NCI-H2029 (cell line): ENCODE results near the gene RIMOC1.
A peak's percentile ranks its signal among the peaks of the same experiment; 100 is the strongest.
"Not testable (repeated sequence)": the region's sequence is repeated elsewhere in the genome, so short reads cannot be mapped to it uniquely, and the experiment has no call there.

Experiments used
- DNase-seq: peaks from one replicate; lab custom pipeline; 2025; lab: John Stamatoyannopoulos, UW

The RIMOC1 gene

DNA sequence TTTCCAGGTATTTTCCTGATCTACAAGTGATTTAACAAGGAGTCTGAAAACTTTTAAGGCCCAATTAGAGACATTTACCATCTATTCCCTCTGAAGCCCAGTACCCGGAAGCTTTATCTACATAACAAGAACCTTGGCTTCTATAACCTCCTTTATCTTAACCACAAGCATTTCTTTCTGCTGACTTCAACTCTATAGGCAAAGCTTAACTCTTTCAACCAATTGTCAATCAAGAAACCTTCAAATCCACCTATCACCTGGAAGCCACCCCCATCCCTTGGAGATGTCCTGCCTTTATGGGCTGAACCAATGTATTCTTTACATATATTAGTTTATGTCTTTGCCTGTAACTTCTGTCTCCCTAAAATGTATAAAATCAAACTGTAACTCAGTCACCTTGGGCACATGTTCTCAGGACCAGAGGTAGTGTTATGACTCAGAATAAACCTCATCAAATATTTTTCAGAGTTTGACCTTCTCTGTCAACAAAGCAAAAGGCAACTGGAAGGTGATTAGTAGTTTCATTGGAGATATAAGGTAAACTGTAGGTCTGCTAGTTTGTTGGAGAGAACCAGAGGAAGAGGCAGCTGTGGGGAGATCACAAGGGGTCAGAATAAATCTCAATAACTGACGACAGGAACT, 13.0 kb upstream of the RIMOC1 start:
- no peak for DNase-seq

DNA sequence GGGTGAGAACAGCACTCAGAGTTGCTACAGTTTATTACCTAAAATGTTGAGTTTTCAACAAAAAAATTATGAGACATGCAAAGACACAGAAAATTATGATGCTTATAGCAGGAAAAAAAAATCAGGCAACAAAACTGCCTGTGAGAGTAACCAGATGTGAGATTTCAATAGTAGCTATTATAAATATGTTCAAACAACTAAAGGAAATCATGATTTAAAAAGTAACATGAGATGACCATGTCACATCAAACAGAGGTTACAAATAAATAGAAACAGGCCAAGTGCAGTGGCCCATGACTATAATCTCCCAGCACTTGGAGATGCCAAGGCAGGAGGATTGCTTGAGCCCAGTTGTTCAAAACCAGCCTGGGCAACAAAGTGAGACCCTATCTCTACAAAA, 12.1 kb upstream of the RIMOC1 start:
- DNase-seq = no peak

DNA sequence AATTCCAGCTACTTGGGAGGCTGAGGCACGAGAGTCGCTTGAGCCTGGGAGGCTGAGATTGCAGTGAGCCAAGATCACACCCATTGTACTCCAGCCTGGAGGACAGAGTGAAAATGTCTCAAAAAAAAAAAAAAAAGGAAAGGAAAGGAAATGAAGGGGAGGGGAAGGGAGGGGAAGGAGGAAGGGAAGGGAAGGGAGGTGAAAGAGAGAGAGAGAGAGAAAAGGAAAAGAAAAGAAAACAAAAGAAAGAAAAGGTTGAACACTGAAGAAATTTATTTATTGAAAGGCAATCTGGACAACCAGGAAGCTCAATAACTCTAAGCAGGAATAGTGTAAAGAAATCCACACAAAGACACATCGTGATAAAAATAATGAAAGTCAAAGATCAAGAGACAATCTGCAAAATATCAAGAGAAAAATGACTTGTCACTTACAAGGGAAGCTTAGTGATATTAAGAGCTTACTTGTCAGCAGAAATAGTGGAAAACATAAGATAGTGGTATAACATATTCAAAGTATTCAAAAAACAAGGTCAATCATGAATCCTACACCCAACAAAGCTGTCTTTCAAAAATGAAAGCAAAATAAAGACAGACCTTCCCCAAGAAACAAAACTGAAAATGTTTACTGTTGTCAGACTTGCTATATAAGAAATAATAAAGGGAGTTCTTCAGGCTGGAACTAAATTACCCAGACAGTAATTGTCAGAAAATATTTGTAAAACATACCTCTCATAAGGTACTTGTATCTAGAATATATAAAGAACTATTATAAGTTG, 10.9 kb upstream of the RIMOC1 start:
- no peak for DNase-seq

DNA sequence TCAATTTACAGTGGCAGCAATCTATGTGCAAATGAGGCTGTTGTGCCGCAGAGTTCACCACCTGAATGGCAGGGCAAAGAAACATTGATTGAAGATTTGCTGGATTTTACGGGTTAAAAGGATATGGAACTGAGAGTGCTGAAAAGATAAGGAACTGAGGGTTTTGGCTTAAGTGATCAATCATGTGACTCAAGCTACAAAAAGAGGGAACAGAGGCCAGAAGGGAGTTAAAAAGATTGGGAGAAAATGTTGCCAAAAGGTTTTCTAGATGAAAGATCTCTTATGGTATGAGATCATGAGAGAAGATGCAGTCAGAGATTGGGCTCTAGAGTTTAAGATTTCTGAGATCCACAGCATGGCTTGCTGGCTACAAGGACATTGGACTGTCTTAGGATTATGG, 7.9 kb upstream of the RIMOC1 start:
- DNase-seq = no peak

DNA sequence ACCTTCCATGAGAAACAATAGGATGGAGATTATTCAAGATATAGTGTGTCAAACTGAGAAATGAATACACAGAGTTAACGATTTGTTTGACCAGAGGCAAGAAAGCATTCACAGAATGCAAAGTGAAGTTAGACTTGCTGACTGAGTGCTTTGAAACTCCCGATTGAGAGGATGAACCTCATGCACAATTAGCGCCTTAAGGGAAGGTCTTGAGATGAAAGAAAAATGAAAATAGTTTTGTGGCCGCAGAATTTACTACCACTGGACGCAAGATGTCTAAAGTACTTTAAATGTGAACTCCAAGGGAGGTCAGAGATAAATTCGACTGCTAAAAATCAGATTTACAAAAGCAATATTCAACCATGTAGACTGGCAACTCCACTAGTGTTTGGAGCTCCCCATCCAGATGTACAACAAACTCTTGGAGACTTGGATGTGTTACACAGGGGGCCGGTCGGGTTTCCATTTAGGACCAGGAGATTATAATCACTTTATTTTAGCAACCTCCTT, 707 bp upstream of the RIMOC1 start:
- DNase-seq = no peak

DNA sequence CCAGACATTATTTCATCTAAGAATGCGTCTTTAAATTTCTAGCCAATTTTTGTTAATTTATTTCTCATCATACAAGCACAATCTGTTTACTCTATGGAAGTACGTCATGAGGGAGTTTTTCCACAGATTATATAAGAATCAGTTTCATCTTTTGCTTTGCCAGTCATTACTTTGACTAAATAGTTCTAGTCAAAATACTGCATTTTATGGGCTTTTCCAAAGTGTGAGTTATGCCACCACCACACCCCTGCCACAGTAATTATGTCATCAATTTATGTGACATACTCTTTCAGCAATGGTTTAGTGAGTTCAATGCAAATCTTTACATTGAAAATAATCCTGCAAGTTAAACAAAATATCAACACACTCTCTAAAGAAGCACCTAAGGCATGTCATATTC, 2.0 kb downstream of the RIMOC1 start:
- DNase-seq = no peak

DNA sequence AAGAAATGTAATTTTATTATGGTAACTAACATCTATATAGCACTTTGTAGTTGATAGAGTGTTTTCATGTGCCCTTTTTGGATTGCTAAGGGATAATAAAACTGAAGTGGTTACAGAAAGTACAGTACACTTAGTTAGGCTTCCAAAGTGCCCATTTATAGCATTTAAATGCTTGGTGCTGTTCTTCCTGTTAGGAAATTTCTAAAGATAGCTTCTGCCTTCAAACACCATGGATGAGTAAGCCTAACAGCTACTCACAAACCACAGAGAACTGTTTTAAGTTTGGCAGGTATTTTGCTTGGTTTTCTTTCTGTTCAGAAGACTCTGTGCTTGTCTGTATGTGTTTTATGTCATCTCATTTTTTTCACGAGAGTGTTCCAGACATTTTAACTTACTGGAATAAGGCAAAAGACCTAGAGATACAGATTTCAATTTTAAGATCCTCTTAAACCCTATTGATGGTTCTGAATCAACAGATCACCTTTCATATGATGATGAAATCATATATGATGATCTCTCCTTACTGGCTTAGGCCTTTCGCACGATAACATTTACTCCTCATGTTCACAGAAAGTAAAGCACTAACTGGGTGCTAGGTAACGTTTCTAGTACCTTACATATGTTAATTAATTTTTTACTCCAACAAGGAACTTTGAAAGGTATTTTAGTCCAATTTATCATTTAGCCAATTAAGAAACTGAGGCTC, 4.4 kb downstream of the RIMOC1 start:
- no peak for DNase-seq

DNA sequence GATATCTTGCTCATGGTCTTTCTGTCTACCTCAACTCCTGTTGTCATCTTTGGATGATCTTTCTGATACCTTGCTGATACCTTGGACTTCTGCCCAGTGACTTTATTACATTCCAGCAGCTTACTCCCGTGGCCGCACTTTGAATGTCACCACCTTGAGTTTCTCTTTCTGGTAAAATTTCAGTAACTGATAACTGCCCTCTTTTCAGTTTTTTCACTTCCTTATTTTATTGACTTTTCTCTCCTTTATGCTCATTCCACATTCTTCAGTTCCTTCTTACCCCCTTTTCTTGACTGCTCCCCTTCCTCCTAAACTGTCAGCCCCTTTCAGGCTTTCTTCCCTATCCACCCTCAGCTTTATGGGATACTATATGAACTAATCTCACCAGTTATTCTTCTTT, 14.0 kb downstream of the RIMOC1 start:
- DNase-seq = no peak

DNA sequence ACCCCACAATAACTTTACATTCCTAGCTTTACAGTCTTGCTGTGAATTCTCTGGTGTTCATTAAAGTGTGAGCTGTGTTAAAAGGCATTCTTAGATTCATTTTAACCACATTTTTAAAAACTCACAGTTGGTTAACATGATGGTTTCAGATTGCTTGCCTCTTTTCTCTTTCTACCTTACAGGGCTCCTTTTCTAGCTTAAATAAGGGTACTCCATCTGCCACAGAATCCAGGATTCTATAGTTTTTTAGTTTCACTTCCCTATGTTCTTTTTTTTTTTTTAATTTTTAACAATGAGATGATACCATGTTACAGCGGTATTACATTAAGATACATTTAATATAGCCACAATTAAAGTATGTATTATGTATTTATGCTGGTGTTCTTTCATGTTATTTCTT, 17.0 kb downstream of the RIMOC1 start:
- DNase-seq = no peak

DNA sequence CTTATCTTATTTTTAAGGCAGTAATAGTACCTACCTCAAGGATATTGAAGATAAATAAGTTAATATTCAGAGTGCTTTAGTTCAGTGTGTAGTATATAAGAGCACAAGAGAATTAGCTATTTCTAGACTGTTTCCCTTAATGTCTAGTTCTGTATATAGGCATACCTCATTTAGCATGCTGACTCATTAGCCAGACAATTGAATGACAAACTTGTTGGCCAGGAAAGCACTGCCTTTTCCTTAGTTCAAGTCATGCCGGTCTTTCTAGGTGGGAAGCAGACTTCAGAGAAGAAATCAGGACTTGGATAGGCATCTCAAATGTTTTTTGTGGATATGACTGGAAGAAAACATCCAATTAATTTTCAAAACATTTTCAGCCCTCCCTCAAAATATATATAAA, 17.7 kb downstream of the RIMOC1 start:
- no peak for DNase-seq

DNA sequence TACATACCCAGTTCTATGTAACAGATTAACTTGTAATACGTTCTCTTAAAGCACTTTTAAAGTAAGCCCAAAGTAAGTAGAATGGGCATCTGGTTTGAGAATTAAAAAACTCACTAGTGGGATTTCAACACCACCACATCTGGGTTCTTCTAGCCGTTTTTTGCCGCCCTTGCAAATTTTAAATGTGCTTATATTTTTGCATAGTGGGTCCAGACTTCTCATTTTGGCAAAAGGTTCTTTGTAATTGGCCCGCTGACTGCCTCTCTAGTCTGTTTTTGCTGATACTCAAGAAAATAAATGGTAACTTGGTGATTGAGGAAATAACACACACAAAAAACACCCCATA, 20.4 kb downstream of the RIMOC1 start:
- DNase-seq = no peak

DNA sequence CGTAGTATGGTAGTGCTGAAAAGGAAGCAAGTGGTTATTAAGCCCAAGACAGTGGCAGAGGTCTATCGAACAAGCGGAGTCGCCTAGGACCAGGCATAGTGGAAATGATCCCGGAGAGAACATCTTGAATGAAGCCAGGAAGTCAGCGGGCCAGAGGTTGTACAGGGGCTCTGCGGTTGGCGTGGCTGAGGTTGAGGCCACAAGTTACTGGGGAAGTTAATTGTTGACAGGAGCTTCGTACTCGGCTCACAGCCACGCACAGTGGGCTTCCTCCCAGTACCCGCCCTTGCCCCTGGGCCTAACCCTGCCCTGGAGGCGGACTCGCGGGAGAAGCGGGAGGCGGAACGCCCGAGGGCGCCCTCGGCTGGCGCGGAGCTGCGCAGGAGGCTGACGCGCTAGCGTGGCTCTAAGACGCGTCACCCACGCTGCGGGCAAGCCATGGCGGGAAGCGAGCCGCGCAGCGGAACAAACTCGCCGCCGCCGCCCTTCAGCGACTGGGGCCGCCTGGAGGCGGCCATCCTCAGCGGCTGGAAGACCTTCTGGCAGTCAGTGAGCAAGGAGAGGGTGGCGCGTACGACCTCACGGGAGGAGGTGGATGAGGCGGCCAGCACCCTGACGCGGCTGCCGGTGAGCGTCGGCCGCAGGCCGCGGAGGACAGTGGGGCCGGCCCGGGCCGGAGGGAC, 20.9 kb downstream of the RIMOC1 start, which contains the start of gene FBXO4:
TSS of gene FBXO4 (plus strand) at position 410 of the 683 bp plus-strand sequence. CDS start at position 439, 29 bp downstream.
- peak; percentile 75 for DNase-seq

DNA sequence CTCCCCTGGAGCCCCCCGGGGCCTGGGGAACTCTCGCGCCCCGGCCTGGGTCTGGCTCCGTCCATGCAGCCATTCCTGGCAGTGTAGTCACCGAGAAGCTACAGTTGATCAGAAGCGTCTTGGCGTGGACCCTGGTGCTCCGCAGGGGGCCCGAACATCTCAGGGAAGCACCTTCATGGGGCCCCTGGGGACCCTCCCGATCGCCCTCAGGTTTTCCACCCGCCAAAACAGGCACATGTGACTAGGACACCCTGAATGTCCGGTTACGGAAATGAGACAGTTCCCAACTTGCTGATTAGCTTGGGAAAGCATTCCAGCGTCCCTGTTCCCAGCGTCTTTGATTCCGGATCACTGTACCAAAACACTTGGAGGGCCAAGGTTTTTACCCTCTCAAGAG, 21.4 kb downstream of the RIMOC1 start:
- DNase-seq = no peak

DNA sequence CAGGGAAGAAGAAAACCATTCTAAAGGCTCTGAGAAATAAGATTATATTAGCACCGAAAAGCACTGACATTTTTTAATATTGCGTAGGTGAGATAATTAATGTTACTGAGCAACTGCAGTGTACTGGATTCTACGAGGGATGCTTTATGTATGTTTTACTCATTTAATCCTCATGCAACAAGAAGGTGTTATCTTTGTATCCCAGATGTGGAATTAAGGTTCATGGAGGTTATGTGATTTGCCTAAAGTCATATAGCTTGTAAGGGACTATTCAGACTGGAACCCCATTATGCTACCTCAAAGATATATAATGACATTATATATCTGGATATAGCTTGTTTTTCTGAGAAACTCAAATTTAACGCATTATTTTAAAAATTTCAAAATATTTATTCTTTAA, 23.5 kb downstream of the RIMOC1 start:
- no peak for DNase-seq

DNA sequence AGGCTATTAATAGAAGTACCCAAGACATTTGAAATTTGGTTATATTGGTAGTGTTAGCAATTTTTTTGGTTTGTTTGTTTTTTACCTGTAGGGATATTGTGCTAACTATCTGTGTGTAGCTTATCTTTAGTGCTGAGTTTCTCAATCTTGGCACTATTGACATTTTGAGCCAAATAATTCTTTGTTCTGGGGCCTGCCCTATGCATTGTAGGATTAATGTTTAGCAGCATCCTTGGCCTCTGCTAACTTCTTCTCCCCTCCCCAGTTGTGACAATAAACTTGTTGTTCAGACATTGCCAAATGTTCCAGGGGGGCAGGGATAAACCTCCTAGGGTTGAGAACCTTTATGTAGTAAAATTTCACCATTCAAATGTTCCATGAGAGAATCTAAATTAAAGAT, 24.9 kb downstream of the RIMOC1 start:
- no peak for DNase-seq

DNA sequence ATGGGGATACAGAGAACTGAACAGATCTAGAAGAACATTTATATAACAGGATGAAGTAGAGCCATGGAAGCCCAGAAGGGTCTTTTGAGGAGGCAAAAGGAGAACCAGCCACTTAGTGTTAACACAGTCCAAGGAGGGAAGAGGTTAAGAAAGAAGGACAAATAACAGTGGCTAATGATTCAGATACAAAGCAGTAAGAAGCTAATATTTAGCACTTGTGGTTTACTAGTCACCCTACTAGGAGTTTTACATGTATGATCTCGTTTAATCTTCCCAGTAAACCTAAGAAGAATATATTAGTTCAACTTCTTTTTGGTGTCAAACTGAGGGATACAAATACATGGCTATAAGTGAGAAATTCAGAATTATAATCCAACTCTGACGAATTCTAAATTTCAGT, 28.6 kb downstream of the RIMOC1 start:
- no peak for DNase-seq

DNA sequence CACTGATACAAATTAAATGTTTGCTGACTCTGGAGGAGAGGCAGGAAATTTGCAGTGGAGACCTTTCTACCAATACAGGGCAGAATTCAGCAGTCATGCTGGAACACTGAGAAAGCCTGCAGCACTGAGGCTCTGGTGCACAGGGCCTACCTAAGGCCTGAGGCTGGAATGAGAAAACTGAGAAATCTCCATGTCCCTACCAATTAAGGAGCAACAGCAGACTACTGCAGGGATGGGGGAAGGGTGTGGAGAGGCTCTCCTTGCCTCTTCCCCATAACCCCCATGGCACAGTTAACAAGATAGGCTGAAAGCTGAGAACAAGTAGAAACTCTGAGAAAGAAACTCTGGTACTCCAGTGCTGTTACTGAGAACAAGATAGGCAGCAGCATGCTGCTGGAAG, 31.4 kb downstream of the RIMOC1 start:
- no peak for DNase-seq

DNA sequence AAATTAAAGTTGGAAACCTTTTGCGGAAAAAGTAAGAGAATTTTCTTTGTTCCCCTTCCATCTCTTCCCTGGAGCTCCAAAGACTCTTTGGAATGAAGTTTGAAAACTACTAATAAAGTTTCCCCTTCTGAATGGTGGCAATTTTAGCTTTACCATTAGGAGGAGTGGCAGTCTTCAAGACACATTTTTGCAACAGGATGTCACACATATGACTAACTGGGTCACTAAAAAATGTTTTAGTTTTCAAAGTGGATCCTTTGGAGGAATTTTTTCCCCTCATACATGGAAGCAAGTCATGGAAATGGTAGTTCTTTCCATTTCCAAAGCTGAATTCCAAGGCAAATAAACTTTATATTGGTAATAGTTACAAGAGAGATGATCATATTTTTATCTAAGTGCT, 36.5 kb downstream of the RIMOC1 start:
- no peak for DNase-seq

DNA sequence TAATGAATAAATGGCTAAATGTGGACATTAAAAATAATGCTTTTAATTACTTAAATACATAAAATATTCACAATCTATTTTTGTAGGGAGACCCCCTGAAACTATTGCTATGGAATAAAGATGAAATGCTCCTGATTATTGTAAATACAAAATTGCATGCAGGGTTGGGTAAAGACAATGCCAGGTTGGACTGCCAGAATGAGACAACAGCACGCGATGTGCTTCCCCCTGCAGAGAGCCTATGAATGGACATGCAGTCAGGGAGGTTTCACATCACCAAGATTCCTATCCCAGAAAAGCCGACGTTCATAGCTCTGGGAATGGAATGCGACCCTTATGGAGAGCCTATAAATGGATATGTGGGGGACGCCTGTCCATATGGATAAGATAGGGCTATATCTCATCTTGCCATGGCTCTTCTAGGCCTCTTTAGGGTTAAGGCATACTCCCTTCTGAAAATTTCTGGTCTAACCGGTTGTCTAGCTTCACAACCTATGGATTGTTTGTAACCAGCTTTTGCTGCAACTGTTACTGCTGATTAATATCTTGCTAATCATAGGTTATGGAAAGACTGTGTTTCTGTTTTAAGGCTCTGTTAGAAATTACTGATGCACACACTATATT, 41.3 kb downstream of the RIMOC1 start:
- DNase-seq = not testable (repeated sequence)

DNA sequence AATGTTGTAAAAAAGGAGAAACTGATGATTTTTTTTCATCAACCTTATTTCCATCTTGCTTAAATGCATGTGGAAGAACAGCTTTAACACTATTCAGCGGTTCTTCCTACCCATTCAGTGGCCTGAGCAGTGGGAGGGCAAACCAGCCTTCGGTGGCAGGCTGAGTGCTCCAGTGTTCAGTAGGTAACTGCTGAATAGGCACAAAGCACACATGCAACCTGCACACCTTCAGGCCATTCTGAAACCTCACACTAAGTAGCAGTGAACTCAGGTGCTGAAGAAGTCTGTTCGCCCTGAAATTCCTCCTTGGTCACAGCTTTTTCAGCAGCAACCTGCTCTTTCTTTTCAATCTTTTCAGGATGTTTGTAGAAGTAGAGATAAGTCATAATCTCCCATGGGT, 47.1 kb downstream of the RIMOC1 start:
- no peak for DNase-seq
